Measurements from ENCODE around the gene BAHCC1. TPM values are rescaled to one million over a fixed set of nuclear protein-coding genes. Genes with fewer than 3 reads are reported as not detected.
"Not testable (repeated sequence)": the region's sequence is repeated elsewhere in the genome, so short reads cannot be mapped to it uniquely, and the experiment has no call there.

BAHCC1 gene
- 23.7 TPM for total RNA-seq

DNA sequence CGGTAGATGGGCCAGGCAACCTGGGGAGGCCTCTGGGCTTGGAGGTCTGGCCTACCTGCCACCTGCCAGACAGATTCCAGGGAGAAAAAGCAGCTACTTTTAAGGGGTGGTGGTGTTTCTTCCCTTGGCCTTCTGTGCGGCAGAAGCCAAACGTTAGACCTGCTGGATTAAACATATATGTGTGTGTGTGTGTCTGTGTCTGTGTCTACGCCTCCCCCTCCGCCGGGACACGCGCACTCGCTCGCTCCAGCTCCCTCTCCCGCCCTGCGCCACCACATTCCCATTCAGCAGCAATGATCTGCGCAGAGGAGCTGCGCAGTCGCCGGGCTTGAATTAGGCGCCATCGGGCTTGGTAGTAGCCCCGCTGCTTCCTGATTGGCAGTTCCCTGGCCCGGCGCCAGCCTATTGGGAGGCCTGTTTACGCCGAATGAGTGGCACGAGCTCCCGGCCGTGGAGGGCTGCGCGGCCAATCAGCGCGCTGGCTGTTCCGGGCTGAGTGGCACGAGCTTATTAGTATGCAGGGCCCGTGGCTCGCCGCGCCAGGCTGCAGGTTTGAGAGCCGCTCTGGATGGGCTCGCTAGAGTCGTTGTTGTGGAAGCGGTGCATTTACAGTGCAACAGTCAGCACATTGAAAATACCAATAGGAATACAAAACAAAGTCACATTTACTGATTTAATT lies at the start of gene BAHCC1:
Gene BAHCC1, plus strand, starts transcription at position 537 of the 679 bp plus-strand sequence. CDS start 4,283 bp downstream, outside the sequence.
- peak; percentile 100 for DNase-seq (ENCODE audit: low spot score)

GRCh38 chr17:81346090-81346907 lies 49.0 kb upstream of the BAHCC1 start:
- peak; percentile 99 for DNase-seq (ENCODE audit: low spot score)

DNA sequence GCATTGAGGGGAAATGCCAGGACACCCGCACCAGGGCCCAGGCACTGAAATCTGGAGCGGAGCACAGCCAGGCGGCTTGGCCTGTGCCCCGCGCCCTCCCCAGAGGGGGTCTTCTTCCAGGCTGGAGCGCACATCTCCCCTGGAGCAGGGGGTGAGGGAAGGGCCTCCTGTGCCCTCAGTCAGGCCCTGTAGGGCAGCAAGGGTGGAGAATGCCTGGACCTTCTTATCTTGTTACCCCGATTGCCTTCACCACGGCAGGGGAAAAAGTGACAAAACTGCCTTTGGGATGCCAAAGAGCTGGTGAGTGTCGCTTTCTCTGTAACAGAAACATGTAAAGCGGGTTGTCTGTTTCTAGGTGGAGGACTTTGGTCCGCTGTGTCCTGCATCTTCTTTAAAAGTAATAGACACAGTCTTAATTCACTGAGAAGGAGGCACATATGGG lies 48.3 kb upstream of the BAHCC1 start:
- peak; percentile 46 for DNase-seq (ENCODE audit: low spot score)

DNA sequence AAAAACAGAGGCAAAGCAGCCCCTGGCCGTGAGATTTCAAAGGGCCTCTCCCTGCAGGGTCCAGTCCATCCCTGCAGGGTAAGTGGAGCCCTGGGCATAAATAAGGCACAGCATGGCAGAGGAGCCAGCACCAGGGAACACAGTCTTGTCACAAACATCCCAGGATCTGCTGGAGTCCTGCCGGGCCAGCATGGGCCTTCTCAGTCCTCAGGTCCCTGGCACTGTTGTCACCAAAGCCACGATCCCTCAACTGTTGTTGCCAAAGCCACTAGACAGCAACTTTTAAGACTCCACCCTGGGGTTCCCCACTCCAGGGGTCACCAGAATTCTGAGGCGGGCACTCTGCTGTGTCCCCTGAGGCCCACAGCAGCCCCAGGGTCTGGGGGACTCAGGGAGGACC lies 47.8 kb upstream of the BAHCC1 start:
- peak; percentile 45 for DNase-seq (ENCODE audit: low spot score)

GRCh38 chr17:81348097-81349055 lies 46.9 kb upstream of the BAHCC1 start:
- peak; percentile 44 for DNase-seq (ENCODE audit: low spot score)

GRCh38 chr17:81349397-81350319 lies 45.6 kb upstream of the BAHCC1 start:
- DNase-seq (ENCODE audit: low spot score): peak; percentile 47

GRCh38 chr17:81350320-81350890 lies 44.9 kb upstream of the BAHCC1 start:
- DNase-seq (ENCODE audit: low spot score): no peak

DNA sequence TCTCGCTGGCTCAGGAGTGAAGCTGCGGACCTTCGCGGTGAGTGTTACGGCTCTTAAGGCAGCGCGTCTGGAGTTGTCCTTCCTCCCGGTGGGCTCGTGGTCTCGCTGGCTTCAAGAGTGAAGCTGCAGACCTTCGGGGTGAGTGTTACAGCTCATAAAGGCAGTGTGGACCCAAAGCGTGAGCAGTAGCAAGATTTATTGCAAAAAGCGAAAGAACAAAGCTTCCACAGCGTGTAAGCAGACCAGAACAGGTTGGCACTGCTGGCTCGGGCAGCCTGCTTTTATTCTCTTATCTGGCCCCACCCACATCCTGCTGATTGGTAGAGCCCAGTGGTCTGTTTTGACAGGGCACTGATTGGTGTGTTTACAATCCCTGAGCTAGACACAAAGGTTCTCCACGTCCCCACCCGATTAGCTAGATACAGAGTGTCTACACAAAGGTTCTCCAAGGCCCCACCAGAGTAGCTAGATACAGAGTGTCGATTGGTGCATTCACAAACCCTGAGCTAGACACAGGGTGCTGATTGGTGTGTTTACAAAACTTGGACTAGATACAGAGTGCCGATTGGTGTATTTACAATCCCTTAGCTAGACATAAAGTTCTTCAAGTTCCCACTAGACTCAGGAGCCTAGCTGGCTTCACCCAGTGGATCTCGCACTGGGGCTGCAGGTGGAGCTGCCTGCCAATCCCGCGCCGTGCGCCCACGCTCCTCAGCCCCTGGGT lies 43.8 kb upstream of the BAHCC1 start:
- not testable (repeated sequence) for DNase-seq (ENCODE audit: low spot score)

GRCh38 chr17:81352056-81352455 lies 43.2 kb upstream of the BAHCC1 start:
- DNase-seq (ENCODE audit: low spot score): not testable (repeated sequence)

GRCh38 chr17:81354252-81354953 lies 40.9 kb upstream of the BAHCC1 start:
- DNase-seq (ENCODE audit: low spot score): no peak

GRCh38 chr17:81354954-81355347 lies 40.3 kb upstream of the BAHCC1 start:
- DNase-seq (ENCODE audit: low spot score): no peak

GRCh38 chr17:81359218-81359617 lies 36.0 kb upstream of the BAHCC1 start:
- DNase-seq (ENCODE audit: low spot score): no peak

- DNase-seq (ENCODE audit: low spot score): not testable (repeated sequence)
Measured at GRCh38 chr17:81362001-81362400, 33.3 kb upstream of the BAHCC1 start.

GRCh38 chr17:81364278-81365147 lies 30.7 kb upstream of the BAHCC1 start:
- no peak for DNase-seq (ENCODE audit: low spot score)

DNA sequence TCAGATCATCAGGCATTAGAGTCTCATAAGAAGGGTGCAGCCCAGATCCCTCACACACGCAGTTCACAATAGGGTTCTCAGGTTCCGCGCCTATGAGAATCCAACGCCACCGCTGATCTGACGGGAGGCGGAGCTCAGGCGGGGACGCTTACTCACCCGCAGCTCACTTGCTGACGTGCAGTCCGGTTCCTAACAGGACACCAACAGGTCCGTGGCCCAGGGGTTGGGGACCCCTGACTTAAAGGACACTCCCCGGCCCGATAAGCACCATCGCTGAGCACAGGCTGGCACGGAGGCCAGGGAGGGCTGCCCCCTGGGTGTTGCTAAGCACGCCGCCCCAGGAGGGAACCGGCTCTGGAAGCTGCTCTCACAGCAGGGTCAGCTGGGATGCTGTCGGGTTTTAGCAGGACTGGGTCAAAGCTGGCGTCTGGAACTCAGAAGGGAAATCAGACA lies 30.1 kb upstream of the BAHCC1 start:
- peak; percentile 73 for DNase-seq (ENCODE audit: low spot score)

GRCh38 chr17:81365601-81366585 lies 29.4 kb upstream of the BAHCC1 start:
- peak; percentile 86 for DNase-seq (ENCODE audit: low spot score)

GRCh38 chr17:81366648-81367047 lies 28.6 kb upstream of the BAHCC1 start:
- no peak for DNase-seq (ENCODE audit: low spot score)

All from ureter (tissue), 1 donor.